AG10803 (cell line): ENCODE results near the gene CLASP2.

Experiments used
- DNase-seq: peaks from one replicate; pipeline ENCODE4 v3.0.0; 2010; ENCODE audit warnings: low read depth
- H3K4me3 ChIP-seq: 2 replicates; pipeline ENCODE4 v1.5.1; 2011; ENCODE audit warnings: mild to moderate bottlenecking, low read length, control low read depth
- TF ChIP-seq, protein P1 (sequence below): conservative IDR thresholded peaks from 2 replicates; pipeline ENCODE4 v1.5.1; 2011; ENCODE audit warnings: mild to moderate bottlenecking, low read length, control low read depth, inconsistent platforms

The CLASP2 gene

DNA sequence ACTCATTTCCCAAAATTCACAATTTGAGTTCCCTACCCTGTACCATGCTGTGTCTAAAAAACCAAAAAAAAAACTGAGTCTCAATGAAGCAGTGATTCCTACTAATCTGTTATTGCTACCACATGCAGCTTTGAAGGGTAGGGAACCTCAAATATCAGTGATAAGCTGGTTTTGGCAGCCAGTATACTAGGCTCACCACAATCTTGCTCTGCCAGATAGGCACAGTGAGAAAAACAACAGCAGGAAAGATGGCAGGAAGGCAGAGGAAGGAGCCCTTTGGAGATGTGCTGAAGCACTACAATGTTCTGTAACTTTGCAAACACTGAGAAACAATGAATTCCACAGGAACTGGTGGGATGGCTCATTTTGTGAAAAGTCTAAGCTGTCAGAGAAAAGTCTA, 180.9 kb downstream of the CLASP2 start:
- DNase-seq = no peak
- TF ChIP-seq, protein P1, sequence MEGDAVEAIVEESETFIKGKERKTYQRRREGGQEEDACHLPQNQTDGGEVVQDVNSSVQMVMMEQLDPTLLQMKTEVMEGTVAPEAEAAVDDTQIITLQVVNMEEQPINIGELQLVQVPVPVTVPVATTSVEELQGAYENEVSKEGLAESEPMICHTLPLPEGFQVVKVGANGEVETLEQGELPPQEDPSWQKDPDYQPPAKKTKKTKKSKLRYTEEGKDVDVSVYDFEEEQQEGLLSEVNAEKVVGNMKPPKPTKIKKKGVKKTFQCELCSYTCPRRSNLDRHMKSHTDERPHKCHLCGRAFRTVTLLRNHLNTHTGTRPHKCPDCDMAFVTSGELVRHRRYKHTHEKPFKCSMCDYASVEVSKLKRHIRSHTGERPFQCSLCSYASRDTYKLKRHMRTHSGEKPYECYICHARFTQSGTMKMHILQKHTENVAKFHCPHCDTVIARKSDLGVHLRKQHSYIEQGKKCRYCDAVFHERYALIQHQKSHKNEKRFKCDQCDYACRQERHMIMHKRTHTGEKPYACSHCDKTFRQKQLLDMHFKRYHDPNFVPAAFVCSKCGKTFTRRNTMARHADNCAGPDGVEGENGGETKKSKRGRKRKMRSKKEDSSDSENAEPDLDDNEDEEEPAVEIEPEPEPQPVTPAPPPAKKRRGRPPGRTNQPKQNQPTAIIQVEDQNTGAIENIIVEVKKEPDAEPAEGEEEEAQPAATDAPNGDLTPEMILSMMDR = no peak

DNA sequence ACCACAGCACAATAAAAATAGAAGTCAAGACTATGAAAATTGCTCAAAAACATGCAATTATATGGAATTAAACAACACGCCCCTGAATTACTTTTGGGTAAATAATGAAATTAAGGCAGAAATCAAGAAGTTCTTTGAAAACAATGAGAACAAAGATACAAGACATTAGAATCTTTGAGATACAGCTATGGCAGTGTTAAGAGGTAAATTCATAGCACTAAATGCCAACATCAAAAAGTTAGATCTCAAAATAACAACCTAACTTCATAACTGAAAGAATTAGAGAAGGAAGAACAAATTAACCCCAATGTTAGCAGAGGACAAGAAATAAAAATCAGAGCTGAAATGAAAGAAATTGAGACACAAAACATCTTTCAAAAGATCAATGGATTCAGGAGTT, 191.3 kb downstream of the CLASP2 start:
- no peak for DNase-seq
- H3K4me3 ChIP-seq = no peak overlapping the region
- TF ChIP-seq, protein P1 = no peak

More for the DNA sequence above, 180.9 kb downstream of the CLASP2 start:
- no peak overlapping the region for H3K4me3 ChIP-seq

DNA sequence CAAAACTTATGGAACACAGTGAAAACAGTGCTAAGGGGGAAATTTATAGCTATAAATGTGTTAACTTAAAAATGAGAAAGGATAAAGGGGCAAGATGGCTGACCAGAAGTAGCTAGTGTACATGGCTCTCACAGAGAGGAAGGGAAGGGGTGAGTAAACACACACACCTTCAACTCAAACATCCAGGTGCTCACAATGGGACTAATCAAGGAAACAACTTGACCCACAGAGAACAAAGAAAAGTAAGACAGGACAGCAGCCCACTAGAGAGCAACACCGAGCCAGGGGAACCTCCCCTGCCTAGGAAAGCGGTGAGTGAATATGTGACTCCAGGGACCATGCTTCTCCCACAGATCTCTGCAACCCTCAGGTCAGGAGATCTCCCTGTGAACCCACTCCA, 192.8 kb downstream of the CLASP2 start:
- no peak overlapping the region for H3K4me3 ChIP-seq
- TF ChIP-seq, protein P1 = no peak
- DNase-seq = no peak

DNA sequence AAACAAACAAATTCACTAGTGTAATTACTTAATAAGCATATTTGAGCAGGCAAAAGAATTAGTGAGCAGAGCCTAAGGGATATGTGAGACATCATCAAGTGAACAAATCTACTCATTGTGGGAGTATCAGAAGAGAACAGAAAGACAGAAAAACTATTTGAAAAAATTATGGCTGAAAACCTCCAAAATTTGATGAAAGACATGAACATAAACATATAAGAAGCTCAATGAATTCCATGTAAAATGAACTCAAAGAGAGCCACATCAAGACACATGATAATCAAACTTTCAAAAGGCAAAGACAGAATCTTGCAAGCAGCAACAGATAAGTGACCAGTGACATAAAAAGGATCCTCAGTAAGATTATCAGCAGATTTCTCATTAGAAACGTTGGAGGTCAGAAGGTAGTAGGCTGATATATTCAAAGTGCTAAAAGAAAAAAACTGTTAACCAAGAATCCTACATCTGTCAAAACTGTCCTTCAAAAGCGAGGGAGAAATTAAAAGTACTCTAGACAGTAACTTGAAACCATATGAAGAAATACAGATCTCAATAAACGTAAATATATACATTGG, 194.9 kb downstream of the CLASP2 start:
- DNase-seq = no peak
- TF ChIP-seq, protein P1 = no peak
- H3K4me3 ChIP-seq = no peak overlapping the region

DNA sequence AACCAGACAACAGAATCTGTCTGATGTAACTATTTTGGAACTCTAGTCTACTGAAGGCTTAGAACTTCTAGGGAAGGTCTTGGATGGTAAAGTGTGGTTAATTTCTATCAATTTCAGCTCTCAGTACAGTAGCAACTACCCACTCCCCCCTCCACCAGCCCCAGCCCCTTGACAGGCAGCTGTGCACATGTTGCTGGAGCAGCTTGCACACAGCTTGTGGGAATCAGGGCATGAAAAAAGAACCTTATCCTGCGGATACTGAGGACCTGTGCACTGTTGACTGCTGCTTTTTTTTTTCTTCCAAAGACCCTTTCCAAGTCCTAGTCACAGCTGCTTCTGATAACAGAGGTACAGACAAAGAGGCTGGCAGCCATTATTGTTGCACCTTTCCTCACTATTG, 196.3 kb downstream of the CLASP2 start:
- TF ChIP-seq, protein P1 = no peak
- no peak for DNase-seq
- no peak overlapping the region for H3K4me3 ChIP-seq

DNA sequence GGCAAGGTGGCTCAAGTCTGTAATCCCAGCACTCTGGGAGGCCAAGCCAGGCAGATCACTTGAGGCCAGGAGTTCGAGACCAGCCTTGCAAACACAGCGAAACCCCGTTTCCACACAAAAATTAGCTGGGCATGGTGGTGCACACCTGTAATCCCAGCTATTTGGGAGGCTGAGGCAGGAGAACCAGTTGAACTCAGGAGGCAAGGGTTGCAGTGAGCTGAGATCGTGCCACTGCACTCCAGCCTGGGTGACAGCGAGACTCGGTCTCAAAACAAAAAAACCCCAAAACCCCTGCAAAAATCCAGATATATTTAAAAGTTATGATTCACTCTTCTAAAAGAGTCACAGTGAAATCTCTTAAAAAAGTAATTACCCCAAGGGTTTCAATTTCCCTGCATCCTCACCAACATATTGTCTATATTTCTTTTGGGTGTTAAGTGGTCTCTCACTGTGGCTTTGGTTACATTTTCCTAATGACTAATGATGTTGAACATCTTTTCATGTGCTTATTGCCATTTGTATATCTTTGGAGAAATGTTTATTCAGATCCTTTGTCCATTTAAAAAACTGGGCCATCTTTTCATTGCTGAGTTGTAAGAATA, 204.7 kb downstream of the CLASP2 start:
- DNase-seq = no peak
- TF ChIP-seq, protein P1 = no peak
- no peak overlapping the region for H3K4me3 ChIP-seq

DNA sequence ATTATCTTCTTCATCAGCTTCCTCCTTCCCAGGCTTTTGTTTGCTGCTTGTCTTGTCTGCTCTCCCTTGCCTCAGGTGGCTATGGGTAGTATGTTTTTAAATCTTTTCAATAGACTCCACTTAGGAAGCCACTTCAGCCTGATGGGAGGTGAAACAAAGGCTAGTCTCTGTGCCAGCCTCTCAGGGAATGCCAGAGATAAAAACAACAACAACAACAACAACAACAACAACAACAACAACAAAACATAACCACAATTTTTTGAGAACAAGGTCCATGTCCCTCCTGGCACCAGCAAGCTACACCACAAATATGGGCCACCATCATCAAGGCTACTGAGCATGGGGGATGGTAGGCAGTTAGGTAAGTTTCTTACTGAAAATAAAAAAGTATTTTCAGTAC, 213.0 kb downstream of the CLASP2 start:
- TF ChIP-seq, protein P1 = no peak
- no peak for DNase-seq
- no peak overlapping the region for H3K4me3 ChIP-seq
